Inflammatory macrophage treated with lipopolysaccharide for 1 hour (primary cell): ENCODE measurements around the gene RAB6B.

Experiments
- DNase-seq, 2 donors: peaks; one replicate each; pipeline ENCODE4 v3.0.0-alpha.2; 2020 to 2022

Gene RAB6B

GRCh38 chr3:133895208-133896001 lies at the start of gene RAB6B:
Gene RAB6B (minus strand): TSS chr3:133895882. CDS start chr3:133895466, 416 bp downstream.
- DNase-seq: no peak

- no peak for DNase-seq
Observed at GRCh38 chr3:133944641-133945380, 49.1 kb upstream of the RAB6B start.

GRCh38 chr3:133944181-133944580 lies 48.5 kb upstream of the RAB6B start:
- DNase-seq: no peak

GRCh38 chr3:133943639-133944141 lies 48.0 kb upstream of the RAB6B start:
- DNase-seq: no peak

GRCh38 chr3:133943031-133943535 lies 47.4 kb upstream of the RAB6B start:
- DNase-seq: no peak

- DNase-seq: no peak
Observed at GRCh38 chr3:133941415-133941821, 45.7 kb upstream of the RAB6B start.

- no peak for DNase-seq
Observed at GRCh38 chr3:133940536-133940935, 44.9 kb upstream of the RAB6B start.

GRCh38 chr3:133939463-133939835 lies 43.8 kb upstream of the RAB6B start:
- no peak for DNase-seq

GRCh38 chr3:133938770-133939462 lies 43.2 kb upstream of the RAB6B start:
- DNase-seq: no peak

GRCh38 chr3:133937756-133938601 lies 42.3 kb upstream of the RAB6B start:
- DNase-seq: no peak

GRCh38 chr3:133937061-133937686 lies 41.5 kb upstream of the RAB6B start:
- no peak for DNase-seq

GRCh38 chr3:133935843-133936769 lies 40.4 kb upstream of the RAB6B start:
- no peak for DNase-seq

GRCh38 chr3:133934996-133935842 lies 39.5 kb upstream of the RAB6B start:
- no peak for DNase-seq

GRCh38 chr3:133934073-133934970 lies 38.6 kb upstream of the RAB6B start:
- no peak for DNase-seq

GRCh38 chr3:133933097-133934024 lies 37.7 kb upstream of the RAB6B start:
- DNase-seq: no peak

GRCh38 chr3:133932009-133932408 lies 36.3 kb upstream of the RAB6B start:
- no peak for DNase-seq

GRCh38 chr3:133931084-133931483 lies 35.4 kb upstream of the RAB6B start:
- DNase-seq: no peak
